ENCODE measurements around the gene MLH3. TPM values are rescaled to one million over a fixed set of nuclear protein-coding genes. Genes with fewer than 3 reads are reported as not detected.

The MLH3 gene
- total RNA-seq, 1 donor from 2014 or later = 12.9 TPM

DNA sequence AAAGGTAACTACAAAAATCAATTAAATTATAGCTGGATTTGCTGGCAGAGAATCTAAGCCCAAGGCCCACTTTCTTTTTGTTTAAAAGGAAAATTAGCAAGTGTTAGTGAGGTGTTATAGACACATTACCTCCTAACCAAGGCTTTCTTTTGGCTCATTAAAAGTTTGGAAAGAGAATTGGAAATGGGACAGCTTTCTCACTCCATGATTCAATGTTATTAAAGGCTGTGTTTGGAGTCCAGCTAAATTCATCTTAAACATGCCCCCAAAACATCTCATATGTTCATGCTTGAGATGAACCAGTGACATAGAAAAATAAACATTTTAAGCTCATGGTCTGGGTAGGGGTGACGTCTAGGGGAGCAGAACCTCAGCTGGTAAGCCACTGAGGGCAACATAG, 82.5 kb downstream of the MLH3 start:
- Mint-ChIP-seq H3K4me3 (ENCODE audit: unreplicated experiment) (no peak overlapping the region), H3K27me3 (ENCODE audit: low read depth, unreplicated experiment) (peaks cover 20% of the 10 kb centered on the region), H3K9me3 (ENCODE audit: unreplicated experiment) (peaks cover 2% of the 10 kb centered on the region), H3K36me3 (ENCODE audit: low read depth, unreplicated experiment) (peaks cover 2% of the 10 kb centered on the region), H3K4me1 (ENCODE audit: low read depth, unreplicated experiment) (peaks cover 10% of the 10 kb centered on the region), H3K27ac (ENCODE audit: unreplicated experiment) (no peak overlapping the region)
- no peaks in the 10 kb centered on the region for H3K9me3 ChIP-seq (ENCODE audit: insufficient read depth, low read depth, low read length)
- no peaks in the 10 kb centered on the region for H3K36me3 ChIP-seq (ENCODE audit: insufficient read depth, low read length)
- no peaks in the 10 kb centered on the region for H3K79me2 ChIP-seq (ENCODE audit: insufficient read depth, low read length)
- no peak overlapping the region for H3K9ac ChIP-seq (ENCODE audit: low read length)
- H2AFZ ChIP-seq (ENCODE audit: low read depth, low read length) = no peak overlapping the region
- no peak overlapping the region for H3K4me3 ChIP-seq (ENCODE audit: insufficient read depth, low read depth, low read length)
- no peak overlapping the region for H3K27ac ChIP-seq (ENCODE audit: low read depth, low read length)
- DNase-seq (ENCODE audit: low read depth) = no peak
- no peaks in the 10 kb centered on the region for H4K20me1 ChIP-seq (ENCODE audit: insufficient read depth, low read length)
- no peak overlapping the region for H3K4me2 ChIP-seq (ENCODE audit: low read length)
- TF ChIP-seq, protein P1, sequence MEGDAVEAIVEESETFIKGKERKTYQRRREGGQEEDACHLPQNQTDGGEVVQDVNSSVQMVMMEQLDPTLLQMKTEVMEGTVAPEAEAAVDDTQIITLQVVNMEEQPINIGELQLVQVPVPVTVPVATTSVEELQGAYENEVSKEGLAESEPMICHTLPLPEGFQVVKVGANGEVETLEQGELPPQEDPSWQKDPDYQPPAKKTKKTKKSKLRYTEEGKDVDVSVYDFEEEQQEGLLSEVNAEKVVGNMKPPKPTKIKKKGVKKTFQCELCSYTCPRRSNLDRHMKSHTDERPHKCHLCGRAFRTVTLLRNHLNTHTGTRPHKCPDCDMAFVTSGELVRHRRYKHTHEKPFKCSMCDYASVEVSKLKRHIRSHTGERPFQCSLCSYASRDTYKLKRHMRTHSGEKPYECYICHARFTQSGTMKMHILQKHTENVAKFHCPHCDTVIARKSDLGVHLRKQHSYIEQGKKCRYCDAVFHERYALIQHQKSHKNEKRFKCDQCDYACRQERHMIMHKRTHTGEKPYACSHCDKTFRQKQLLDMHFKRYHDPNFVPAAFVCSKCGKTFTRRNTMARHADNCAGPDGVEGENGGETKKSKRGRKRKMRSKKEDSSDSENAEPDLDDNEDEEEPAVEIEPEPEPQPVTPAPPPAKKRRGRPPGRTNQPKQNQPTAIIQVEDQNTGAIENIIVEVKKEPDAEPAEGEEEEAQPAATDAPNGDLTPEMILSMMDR (IDR thresholded peaks at IDR 0.05; ENCODE audit: insufficient read depth, low read depth, low read length) = no peak
- TF ChIP-seq EZH2 (IDR thresholded peaks at IDR 0.05; ENCODE audit: insufficient read depth, low read length) = no peak
- FAIRE-seq = no peak
- H3K4me1 ChIP-seq (ENCODE audit: insufficient read depth, low read length) = peaks cover 20% of the 10 kb centered on the region
- peaks cover 2% of the 10 kb centered on the region for H3K27me3 ChIP-seq (ENCODE audit: insufficient read depth, low read length)

GRCh38 chr14:74965486-74966153, 85.6 kb downstream of the MLH3 start:
- Mint-ChIP-seq H3K9me3 (ENCODE audit: unreplicated experiment) (peaks cover 4% of the 10 kb centered on the region), H3K36me3 (ENCODE audit: low read depth, unreplicated experiment) (peaks cover 2% of the 10 kb centered on the region), H3K27ac (ENCODE audit: unreplicated experiment) (no peak overlapping the region), H3K4me1 (ENCODE audit: low read depth, unreplicated experiment) (peaks cover 8% of the 10 kb centered on the region), H3K27me3 (ENCODE audit: low read depth, unreplicated experiment) (peaks cover 35% of the 10 kb centered on the region), H3K4me3 (ENCODE audit: unreplicated experiment) (no peak overlapping the region)
- Histone ChIP-seq H2AFZ (ENCODE audit: low read depth, low read length) (peak overlapping the region; percentile 12), H3K4me2 (ENCODE audit: low read length) (peak overlapping the region; percentile 66), H3K4me1 (ENCODE audit: insufficient read depth, low read length) (peaks cover 14% of the 10 kb centered on the region), H3K4me3 (ENCODE audit: insufficient read depth, low read depth, low read length) (no peak overlapping the region), H3K9me3 (ENCODE audit: insufficient read depth, low read depth, low read length) (no peaks in the 10 kb centered on the region), H3K79me2 (ENCODE audit: insufficient read depth, low read length) (no peaks in the 10 kb centered on the region), H3K27ac (ENCODE audit: low read depth, low read length) (peak overlapping the region; percentile 46), H3K36me3 (ENCODE audit: insufficient read depth, low read length) (no peaks in the 10 kb centered on the region), H4K20me1 (ENCODE audit: insufficient read depth, low read length) (no peaks in the 10 kb centered on the region), H3K27me3 (ENCODE audit: insufficient read depth, low read length) (no peaks in the 10 kb centered on the region), H3K9ac (ENCODE audit: low read length) (peak overlapping the region; percentile 12)
- DNase-seq (ENCODE audit: low read depth) = peak; percentile 42
- TF ChIP-seq, protein P1 (IDR thresholded peaks at IDR 0.05; ENCODE audit: insufficient read depth, low read depth, low read length) = no peak
- no peak for TF ChIP-seq EZH2 (IDR thresholded peaks at IDR 0.05; ENCODE audit: insufficient read depth, low read length)
- FAIRE-seq = no peak

All from astrocyte (in vitro differentiated cells and primary cell).